ENCODE results near the gene CEP85L. TPM values are rescaled to one million over a fixed set of nuclear protein-coding genes. Genes with fewer than 3 reads are reported as not detected.
"Not testable (repeated sequence)": the region's sequence is repeated elsewhere in the genome, so short reads cannot be mapped to it uniquely, and the experiment has no call there.

The CEP85L gene
- total and polyA plus RNA-seq, 8 donors = 9.2 to 13.4 (median 12.1) TPM

DNA sequence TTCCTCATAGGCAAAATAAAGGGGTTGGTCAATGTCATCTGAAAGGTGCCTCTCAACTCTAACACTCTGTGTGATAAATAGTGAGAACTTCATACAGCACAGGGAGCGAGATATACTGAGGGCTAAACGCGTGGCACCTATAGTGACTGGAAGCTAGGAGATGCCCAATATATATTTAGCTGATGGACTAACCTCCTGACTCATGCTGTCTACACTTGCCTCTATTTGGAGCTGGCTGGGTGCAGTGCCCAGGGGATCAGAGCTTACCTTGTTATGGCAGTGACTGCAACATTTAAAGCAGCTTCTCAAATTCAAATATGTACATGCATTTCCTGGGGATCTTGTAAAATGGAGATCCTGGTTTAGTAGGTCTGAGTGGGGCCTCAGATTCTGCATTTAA, 214.9 kb downstream of the CEP85L start:
- H3K9me3 ChIP-seq = peaks cover 0 to 35% of the 10 kb centered on the region in 2 donors
- no peaks in the 10 kb centered on the region for H3K36me3 ChIP-seq
- no peaks in the 10 kb centered on the region for H3K4me1 ChIP-seq
- no peaks in the 10 kb centered on the region for H3K27me3 ChIP-seq
- intact Hi-C loops (cut with DNase I) = no loop called here
- TF ChIP-seq, protein P1, sequence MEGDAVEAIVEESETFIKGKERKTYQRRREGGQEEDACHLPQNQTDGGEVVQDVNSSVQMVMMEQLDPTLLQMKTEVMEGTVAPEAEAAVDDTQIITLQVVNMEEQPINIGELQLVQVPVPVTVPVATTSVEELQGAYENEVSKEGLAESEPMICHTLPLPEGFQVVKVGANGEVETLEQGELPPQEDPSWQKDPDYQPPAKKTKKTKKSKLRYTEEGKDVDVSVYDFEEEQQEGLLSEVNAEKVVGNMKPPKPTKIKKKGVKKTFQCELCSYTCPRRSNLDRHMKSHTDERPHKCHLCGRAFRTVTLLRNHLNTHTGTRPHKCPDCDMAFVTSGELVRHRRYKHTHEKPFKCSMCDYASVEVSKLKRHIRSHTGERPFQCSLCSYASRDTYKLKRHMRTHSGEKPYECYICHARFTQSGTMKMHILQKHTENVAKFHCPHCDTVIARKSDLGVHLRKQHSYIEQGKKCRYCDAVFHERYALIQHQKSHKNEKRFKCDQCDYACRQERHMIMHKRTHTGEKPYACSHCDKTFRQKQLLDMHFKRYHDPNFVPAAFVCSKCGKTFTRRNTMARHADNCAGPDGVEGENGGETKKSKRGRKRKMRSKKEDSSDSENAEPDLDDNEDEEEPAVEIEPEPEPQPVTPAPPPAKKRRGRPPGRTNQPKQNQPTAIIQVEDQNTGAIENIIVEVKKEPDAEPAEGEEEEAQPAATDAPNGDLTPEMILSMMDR (IDR thresholded peaks at IDR 0.05) = no peak
- H3K4me3 ChIP-seq = no peak overlapping the region
- DNase-seq = no peak
- ATAC-seq = no peak
- no peak overlapping the region for H3K27ac ChIP-seq

DNA sequence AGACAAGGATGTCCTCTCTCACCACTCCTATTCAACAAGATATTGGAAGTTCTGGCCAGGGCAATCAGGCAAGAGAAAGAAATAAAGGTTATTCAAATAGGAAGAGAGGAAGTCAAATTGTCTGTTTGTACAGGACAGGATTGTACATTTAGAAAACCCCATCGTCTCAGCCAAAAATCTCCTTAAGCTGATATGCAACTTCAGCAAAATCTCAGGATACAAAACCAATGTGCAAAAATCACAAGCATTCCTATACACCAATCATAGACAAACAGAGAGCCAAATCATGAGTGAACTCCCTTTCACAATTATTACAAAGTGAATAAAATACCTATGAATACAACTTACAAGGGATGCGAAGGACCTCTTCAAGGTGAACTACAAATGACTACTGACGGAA, 217.2 kb downstream of the CEP85L start:
- H3K4me1 ChIP-seq; DNase-seq; intact Hi-C loops (cut with DNase I); H3K36me3 ChIP-seq; H3K27me3 ChIP-seq; ATAC-seq; H3K27ac ChIP-seq; H3K4me3 ChIP-seq: not testable (repeated sequence)
- peaks cover 0 to 22% of the 10 kb centered on the region in 2 donors for H3K9me3 ChIP-seq

DNA sequence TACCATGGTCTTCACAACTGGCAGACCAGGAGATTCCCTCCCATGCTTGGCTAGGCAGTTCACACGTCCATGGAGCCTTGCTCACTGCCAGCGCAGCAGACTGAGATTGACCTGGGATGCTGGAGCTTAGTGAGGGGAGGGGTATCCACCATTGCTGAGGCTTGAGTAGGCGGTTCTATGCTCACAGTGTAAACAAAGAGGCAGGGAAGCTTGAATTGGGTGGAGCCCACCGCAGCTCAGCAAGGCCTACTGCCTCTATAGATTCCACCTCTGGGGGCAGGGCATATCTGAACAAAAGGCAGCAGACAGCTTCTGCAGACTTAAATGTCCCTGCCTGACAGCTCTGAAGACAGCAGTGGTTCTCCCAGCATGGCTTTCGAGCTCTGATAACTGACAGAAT, 230.1 kb downstream of the CEP85L start:
- H3K9me3 ChIP-seq; intact Hi-C loops (cut with DNase I); ATAC-seq; DNase-seq; H3K4me1 ChIP-seq; H3K27ac ChIP-seq; H3K36me3 ChIP-seq; H3K4me3 ChIP-seq; H3K27me3 ChIP-seq: not testable (repeated sequence)

DNA sequence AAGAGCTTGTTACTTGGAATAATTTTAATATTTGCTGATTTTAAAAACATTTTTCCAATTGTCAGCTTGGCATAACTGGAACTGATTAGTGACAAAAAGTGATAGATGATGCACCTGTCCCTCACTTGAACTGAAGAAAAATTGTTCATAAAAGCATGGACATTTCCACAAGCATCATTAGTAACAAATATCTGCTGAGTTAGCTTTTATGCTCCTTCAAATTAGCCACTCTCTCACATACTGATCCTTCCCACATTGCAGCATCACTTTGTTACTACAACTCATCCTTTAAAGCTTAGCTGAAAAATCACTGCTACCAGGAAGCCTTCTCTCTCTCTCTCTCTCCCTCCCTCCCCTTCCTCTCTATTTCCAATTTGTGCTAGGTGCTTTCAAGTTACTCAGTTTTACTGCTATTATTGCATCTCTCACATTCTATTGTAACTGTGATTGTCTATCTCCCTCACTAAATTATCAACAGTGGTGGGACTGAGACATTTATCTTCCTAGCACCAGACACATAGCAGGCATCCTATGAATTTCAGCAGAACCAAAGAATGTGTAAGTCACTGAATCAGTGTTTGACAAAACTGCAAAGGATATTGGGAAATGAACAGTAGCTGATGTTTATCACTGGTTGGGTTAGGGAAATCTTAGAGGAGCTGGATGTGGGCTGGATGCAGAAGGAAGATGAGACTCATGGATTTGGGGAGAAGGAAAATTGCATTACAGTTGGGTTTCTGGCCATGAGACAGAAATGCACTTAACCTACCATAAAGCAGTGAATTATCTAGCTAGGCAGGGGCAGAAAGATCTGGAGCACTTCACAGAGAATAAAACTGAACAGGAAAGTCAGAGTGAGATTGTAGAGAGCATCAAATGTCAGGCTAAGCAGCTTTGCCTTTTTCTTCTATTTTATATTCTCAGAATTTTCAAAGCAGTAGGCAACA, 231.7 kb downstream of the CEP85L start:
- no peaks in the 10 kb centered on the region for H3K9me3 ChIP-seq
- ATAC-seq (no peak), DNase-seq (no peak)
- no peak overlapping the region for H3K4me3 ChIP-seq
- intact Hi-C loops (cut with DNase I) = no loop called here
- no peaks in the 10 kb centered on the region for H3K27me3 ChIP-seq
- no peaks in the 10 kb centered on the region for H3K4me1 ChIP-seq
- no peaks in the 10 kb centered on the region for H3K36me3 ChIP-seq
- H3K27ac ChIP-seq = no peak overlapping the region
- TF ChIP-seq, protein P1 (IDR thresholded peaks at IDR 0.05) = no peak

Other genes starting within 250 kb of the CEP85L start
- 10 to 100 TPM in 1 of 2 donors, 1 to 10 TPM in 1; 6.4 to 13.3 TPM for gene PLN, start 103.3 kb downstream of the CEP85L start, total RNA-seq
- 1 to 10 TPM; 2.3 to 7.2 (median 3.0) TPM for gene PLN, start 103.3 kb downstream of the CEP85L start, polyA plus RNA-seq (ENCODE audit: insufficient read length in 6 of 6)
- gene ASF1A, start 242.6 kb upstream of the CEP85L start, total RNA-seq = 10 to 100 TPM; 22.9 to 27.1 TPM
- gene ASF1A, start 242.6 kb upstream of the CEP85L start, polyA plus RNA-seq (ENCODE audit: insufficient read length in 6 of 6) = 10 to 100 TPM; 43.2 to 48.7 (median 45.9) TPM

Data from left lung (tissue), 10 donors.